ENCODE measurements around the gene NHSL2. TPM values are rescaled to one million over a fixed set of nuclear protein-coding genes. Genes with fewer than 3 reads are reported as not detected.

The NHSL2 gene
- total RNA-seq, 4 donors from 2014 or later: 1.5 to 2.7 (median 2.1) TPM

- H3K9me3 ChIP-seq: no peaks in the 10 kb centered on the region
- H3K27me3 ChIP-seq: no peaks in the 10 kb centered on the region
- DNase-seq: no peak
- TF ChIP-seq CTCF (IDR thresholded peaks at IDR 0.05 in 4 of 5, conservative IDR thresholded peaks at IDR 0.05 in 1 of 5) (no peak), POLR2A (IDR thresholded peaks at IDR 0.05) (no peak)
- H3K27ac ChIP-seq: no peak overlapping the region
- no peak for ATAC-seq
- H3K36me3 ChIP-seq: no peaks in the 10 kb centered on the region
- intact Hi-C loops (cut with DNase I; ENCODE audit: low total_unique reads): no loop called here
- no peaks in the 10 kb centered on the region for H3K4me1 ChIP-seq
- no peak overlapping the region for H3K4me3 ChIP-seq
- in situ Hi-C loops (cut with MboI; ENCODE audit: low sequenced_read_pairs in 4 of 4): no loop called here
These were observed 231.6 kb downstream of the NHSL2 start for GRCh38 chrX:72142094-72142793.

GRCh38 chrX:72142794-72143608 lies 232.4 kb downstream of the NHSL2 start:
- H3K27me3 ChIP-seq: no peaks in the 10 kb centered on the region
- no peaks in the 10 kb centered on the region for H3K4me1 ChIP-seq
- no peaks in the 10 kb centered on the region for H3K9me3 ChIP-seq
- in situ Hi-C loops (cut with MboI; ENCODE audit: low sequenced_read_pairs in 4 of 4) (no loop called here), intact Hi-C loops (cut with DNase I; ENCODE audit: low total_unique reads) (no loop called here)
- ATAC-seq (no peak), DNase-seq (no peak)
- H3K27ac ChIP-seq: no peak overlapping the region
- H3K4me3 ChIP-seq: no peak overlapping the region
- TF ChIP-seq POLR2A (IDR thresholded peaks at IDR 0.05) (no peak), CTCF (IDR thresholded peaks at IDR 0.05 in 4 of 5, conservative IDR thresholded peaks at IDR 0.05 in 1 of 5) (no peak)
- no peaks in the 10 kb centered on the region for H3K36me3 ChIP-seq

- H3K27me3 ChIP-seq: no peaks in the 10 kb centered on the region
- no peaks in the 10 kb centered on the region for H3K36me3 ChIP-seq
- ATAC-seq (no peak), DNase-seq (no peak)
- intact Hi-C loops (cut with DNase I; ENCODE audit: low total_unique reads) (no loop called here), in situ Hi-C loops (cut with MboI; ENCODE audit: low sequenced_read_pairs in 4 of 4) (no loop called here)
- no peaks in the 10 kb centered on the region for H3K9me3 ChIP-seq
- no peaks in the 10 kb centered on the region for H3K4me1 ChIP-seq
- TF ChIP-seq POLR2A (IDR thresholded peaks at IDR 0.05) (no peak), CTCF (IDR thresholded peaks at IDR 0.05 in 4 of 5, conservative IDR thresholded peaks at IDR 0.05 in 1 of 5) (no peak)
- H3K4me3 ChIP-seq: no peak overlapping the region
- H3K27ac ChIP-seq: no peak overlapping the region
These were observed 232.9 kb downstream of the NHSL2 start for GRCh38 chrX:72143609-72143907.

- in situ Hi-C loops (cut with MboI; ENCODE audit: low sequenced_read_pairs in 4 of 4): no loop called here
- H3K36me3 ChIP-seq: no peaks in the 10 kb centered on the region
- intact Hi-C loops (cut with DNase I; ENCODE audit: low total_unique reads): no loop called here
- DNase-seq: no peak
- H3K27me3 ChIP-seq: no peaks in the 10 kb centered on the region
- no peak overlapping the region for H3K4me3 ChIP-seq
- no peaks in the 10 kb centered on the region for H3K4me1 ChIP-seq
- H3K27ac ChIP-seq: no peak overlapping the region
- TF ChIP-seq POLR2A (IDR thresholded peaks at IDR 0.05): no peak
- no peak for TF ChIP-seq CTCF (IDR thresholded peaks at IDR 0.05 in 4 of 5, conservative IDR thresholded peaks at IDR 0.05 in 1 of 5)
- ATAC-seq: no peak
- H3K9me3 ChIP-seq: no peaks in the 10 kb centered on the region
These were observed 234.5 kb downstream of the NHSL2 start for GRCh38 chrX:72145181-72145580.
